Measurements from ENCODE around the gene TRAPPC3L.

Gene TRAPPC3L

GRCh38 chr6:116564921-116565872, 19.7 kb upstream of the TRAPPC3L start:
- H3K36me3 Mint-ChIP-seq: no peaks in the 10 kb centered on the region
- H3K27ac Mint-ChIP-seq: no peak overlapping the region
- H3K9me3 Mint-ChIP-seq: no peaks in the 10 kb centered on the region

GRCh38 chr6:116564311-116564710, 18.8 kb upstream of the TRAPPC3L start:
- DNase-seq: no peak
- Mint-ChIP-seq H3K9me3 (no peaks in the 10 kb centered on the region), H3K4me1 (peaks cover 5% of the 10 kb centered on the region), H3K36me3 (no peaks in the 10 kb centered on the region), H3K27ac (no peak overlapping the region), H3K4me3 (no peak overlapping the region), H3K27me3 (peaks cover 31% of the 10 kb centered on the region)
- CTCF ChIA-PET: interaction anchor here (1.4 to 5.1 kb wide), 6 partner anchors 9 to 296 kb away, joined by 4 to 38 read pairs (median 8); no protein-coding TSS in a partner anchor

More at GRCh38 chr6:116564921-116565872, 19.7 kb upstream of the TRAPPC3L start:
- peaks cover 31% of the 10 kb centered on the region for H3K27me3 Mint-ChIP-seq
- CTCF ChIA-PET: interaction anchor here (1.3 to 1.7 kb wide), 3 partner anchors 30 to 297 kb away, joined by 4 to 8 read pairs (median 5); no protein-coding TSS in a partner anchor
- H3K4me1 Mint-ChIP-seq: peaks cover 10% of the 10 kb centered on the region
- peak overlapping the region; percentile 7 for H3K4me3 Mint-ChIP-seq
- DNase-seq: peak; percentile 33

- H3K4me1 Mint-ChIP-seq: peaks cover under 1% of the 10 kb centered on the region
- H3K27ac Mint-ChIP-seq: no peak overlapping the region
- CTCF ChIA-PET: interaction anchor here (0.6 to 5.1 kb wide), 9 partner anchors 8 to 295 kb away, joined by 4 to 38 read pairs (median 7); partner anchors contain the start of gene RWDD1
- DNase-seq: no peak
- peaks cover 31% of the 10 kb centered on the region for H3K27me3 Mint-ChIP-seq
- no peaks in the 10 kb centered on the region for H3K9me3 Mint-ChIP-seq
- H3K36me3 Mint-ChIP-seq: no peaks in the 10 kb centered on the region
- no peak overlapping the region for H3K4me3 Mint-ChIP-seq
Measured at GRCh38 chr6:116563830-116564229, 18.3 kb upstream of the TRAPPC3L start.

- H3K27ac Mint-ChIP-seq: no peak overlapping the region
- peaks cover 29% of the 10 kb centered on the region for H3K27me3 Mint-ChIP-seq
- H3K9me3 Mint-ChIP-seq: no peaks in the 10 kb centered on the region
- H3K4me1 Mint-ChIP-seq: no peaks in the 10 kb centered on the region
- CTCF ChIA-PET: interaction anchor here (0.7 to 5.1 kb wide), 11 partner anchors 9 to 451 kb away, joined by 3 to 38 read pairs (median 4); partner anchors contain the start of gene RWDD1
- no peak for DNase-seq
- no peak overlapping the region for H3K4me3 Mint-ChIP-seq
- no peaks in the 10 kb centered on the region for H3K36me3 Mint-ChIP-seq
Measured at GRCh38 chr6:116562614-116563013, 17.1 kb upstream of the TRAPPC3L start.

- Mint-ChIP-seq H3K27me3 (peaks cover 28% of the 10 kb centered on the region), H3K4me1 (no peaks in the 10 kb centered on the region), H3K9me3 (no peaks in the 10 kb centered on the region), H3K4me3 (no peak overlapping the region), H3K36me3 (no peaks in the 10 kb centered on the region), H3K27ac (no peak overlapping the region)
- DNase-seq: no peak
- CTCF ChIA-PET: interaction anchor here (1.0 to 5.1 kb wide), 7 partner anchors 20 to 344 kb away, joined by 3 to 38 read pairs (median 4); no protein-coding TSS in a partner anchor
Measured at GRCh38 chr6:116562019-116562403, 16.5 kb upstream of the TRAPPC3L start.

- Mint-ChIP-seq H3K4me1 (no peaks in the 10 kb centered on the region), H3K27ac (no peak overlapping the region)
Measured at GRCh38 chr6:116561377-116562018, 16.0 kb upstream of the TRAPPC3L start.

GRCh38 chr6:116560130-116560529, 14.6 kb upstream of the TRAPPC3L start:
- Mint-ChIP-seq H3K36me3 (no peaks in the 10 kb centered on the region), H3K4me3 (no peak overlapping the region), H3K4me1 (no peaks in the 10 kb centered on the region), H3K27me3 (peaks cover 17% of the 10 kb centered on the region), H3K9me3 (no peaks in the 10 kb centered on the region), H3K27ac (no peak overlapping the region)
- DNase-seq: no peak
- CTCF ChIA-PET: interaction anchor here (0.8 to 5.1 kb wide), 16 partner anchors 11 to 408 kb away, joined by 3 to 38 read pairs (median 4); partner anchors contain the start of gene RWDD1

More at GRCh38 chr6:116561377-116562018, 16.0 kb upstream of the TRAPPC3L start:
- Mint-ChIP-seq H3K4me3 (no peak overlapping the region), H3K27me3 (peaks cover 28% of the 10 kb centered on the region), H3K9me3 (no peaks in the 10 kb centered on the region), H3K36me3 (no peaks in the 10 kb centered on the region)
- CTCF ChIA-PET: interaction anchor here (0.7 to 5.1 kb wide), 24 partner anchors 10 to 406 kb away, joined by 3 to 38 read pairs (median 4); partner anchors contain the start of gene RWDD1
- peak; percentile 81 for DNase-seq

GRCh38 chr6:116557893-116558292, 12.4 kb upstream of the TRAPPC3L start:
- Mint-ChIP-seq H3K27ac (no peak overlapping the region), H3K27me3 (peaks cover 10% of the 10 kb centered on the region)

GRCh38 chr6:116556814-116557415, 11.4 kb upstream of the TRAPPC3L start:
- H3K27me3 Mint-ChIP-seq: peaks cover 8% of the 10 kb centered on the region
- H3K4me1 Mint-ChIP-seq: no peaks in the 10 kb centered on the region
- H3K27ac Mint-ChIP-seq: no peak overlapping the region
- no peak overlapping the region for H3K4me3 Mint-ChIP-seq
- no peak for DNase-seq
- H3K9me3 Mint-ChIP-seq: no peaks in the 10 kb centered on the region
- no peaks in the 10 kb centered on the region for H3K36me3 Mint-ChIP-seq
- CTCF ChIA-PET: no interaction called here

More at GRCh38 chr6:116557893-116558292, 12.4 kb upstream of the TRAPPC3L start:
- H3K4me1 Mint-ChIP-seq: no peaks in the 10 kb centered on the region
- DNase-seq: no peak
- H3K9me3 Mint-ChIP-seq: no peaks in the 10 kb centered on the region
- CTCF ChIA-PET: interaction anchor here (0.7 to 0.9 kb wide), 2 partner anchors 19 to 339 kb away, joined by 3 read pairs; no protein-coding TSS in a partner anchor
- no peaks in the 10 kb centered on the region for H3K36me3 Mint-ChIP-seq
- no peak overlapping the region for H3K4me3 Mint-ChIP-seq

GRCh38 chr6:116556065-116556464, 10.6 kb upstream of the TRAPPC3L start:
- Mint-ChIP-seq H3K27me3 (peaks cover 6% of the 10 kb centered on the region), H3K36me3 (no peaks in the 10 kb centered on the region), H3K4me3 (no peak overlapping the region), H3K9me3 (no peaks in the 10 kb centered on the region), H3K27ac (no peak overlapping the region), H3K4me1 (no peaks in the 10 kb centered on the region)
- CTCF ChIA-PET: interaction anchor here (1.2 kb wide), 1 partner anchor 8 kb away, joined by 7 read pairs; no protein-coding TSS in a partner anchor
- DNase-seq: no peak

- Mint-ChIP-seq H3K27ac (no peak within 1 kb of the TSS), H3K36me3 (no peaks in the 10 kb centered on the region), H3K27me3 (peaks cover 6% of the 10 kb centered on the region), H3K4me1 (no peaks in the 10 kb centered on the region), H3K4me3 (no peak within 1 kb of the TSS), H3K9me3 (no peaks in the 10 kb centered on the region)
- DNase-seq: no peak
- CTCF ChIA-PET: interaction anchor here (1.3 to 2.0 kb wide), 2 partner anchors 18 to 266 kb away, joined by 5 to 8 read pairs; no protein-coding TSS in a partner anchor
Measured at GRCh38 chr6:116553451-116553850, 8.0 kb upstream of the TRAPPC3L start, which contains the start of gene CALHM4. Gene CALHM4 (plus strand): TSS chr6:116553751. CDS start chr6:116553794, 43 bp downstream.

- no peak for DNase-seq
- peaks cover 6% of the 10 kb centered on the region for H3K27me3 Mint-ChIP-seq
- no peak overlapping the region for H3K27ac Mint-ChIP-seq
- no peaks in the 10 kb centered on the region for H3K9me3 Mint-ChIP-seq
- CTCF ChIA-PET: no interaction called here
- H3K4me3 Mint-ChIP-seq: no peak overlapping the region
- H3K36me3 Mint-ChIP-seq: no peaks in the 10 kb centered on the region
- H3K4me1 Mint-ChIP-seq: no peaks in the 10 kb centered on the region
Measured at GRCh38 chr6:116550796-116551195, 5.3 kb upstream of the TRAPPC3L start.

GRCh38 chr6:116547358-116547757, 1.9 kb upstream of the TRAPPC3L start:
- Mint-ChIP-seq H3K27me3 (no peaks in the 10 kb centered on the region), H3K36me3 (no peaks in the 10 kb centered on the region), H3K9me3 (no peaks in the 10 kb centered on the region), H3K27ac (no peak overlapping the region), H3K4me3 (no peak overlapping the region), H3K4me1 (no peaks in the 10 kb centered on the region)
- DNase-seq: no peak
- CTCF ChIA-PET: no interaction called here
